Measurements from ENCODE around the gene MOV10L1.

GRCh38 chr22:50092342-50092741 is 2.5 kb downstream of the MOV10L1 start:
- TF ChIP-seq CTCF (IDR thresholded peaks at IDR 0.05) (no peak), POLR2A (IDR thresholded peaks at IDR 0.05) (no peak)

Data from thyroid gland (tissue), 4 donors.